Muscle of arm (tissue), 14 donors: ENCODE measurements around the gene PRAMEF11. TPM values are rescaled to one million over a fixed set of nuclear protein-coding genes. Genes with fewer than 3 reads are reported as not detected.
"Not testable (repeated sequence)": the region's sequence is repeated elsewhere in the genome, so short reads cannot be mapped to it uniquely, and the experiment has no call there.

Experiments
- DNase-seq: peaks from one replicate; pipeline ENCODE4 v3.0.0-alpha.2; 2013
- long read RNA-seq, 11 donors: transcript quantifications; one replicate each; lab custom pipeline, GENCODE V29; 2026
- polyA plus RNA-seq, 12 donors: library from polyadenylated mRNA; unstranded; fragments of 120-200 nt; gene quantifications; one replicate each; pipeline ENCODE4 v1.2.1, GENCODE V29; 2013; ENCODE audit not compliant: insufficient read length in 12 of 12

The PRAMEF11 gene
- not detected for polyA plus RNA-seq
- long read RNA-seq, donor 1, result 0 reads
- long read RNA-seq, donor 2, result 0 reads
- long read RNA-seq, donor 3, result 0 reads
- long read RNA-seq, donor 4, result 0 reads
- long read RNA-seq, donor 5, result 0 reads
- long read RNA-seq, donor 6, result 0 reads
- long read RNA-seq, donor 7, result 0 reads
- long read RNA-seq, donor 8, result 0 reads
- long read RNA-seq, donor 9, result 0 reads
- long read RNA-seq, donor 10, result 0 reads
- long read RNA-seq, donor 11, result 0 reads

- not testable (repeated sequence) for DNase-seq
These were observed at the start of gene PRAMEF11 for GRCh38 chr1:12831310-12831709. PRAMEF11 (minus strand) TSS chr1:12831410; CDS start chr1:12828789, 2,621 bp downstream.

GRCh38 chr1:12878453-12878852 is 47.2 kb upstream of the PRAMEF11 start:
- DNase-seq, result not testable (repeated sequence)

- not testable (repeated sequence) for DNase-seq
These were observed 32.1 kb upstream of the PRAMEF11 start for GRCh38 chr1:12863131-12863880.

- not testable (repeated sequence) for DNase-seq
These were observed 25.6 kb upstream of the PRAMEF11 start, which contains the start of gene PRAMEF2 for GRCh38 chr1:12856786-12857185. PRAMEF2 (plus strand) TSS chr1:12857086; CDS start chr1:12859010, 1,924 bp downstream.

- no peak for DNase-seq
These were observed 20.6 kb upstream of the PRAMEF11 start for GRCh38 chr1:12851779-12852178.

GRCh38 chr1:12848620-12849019 is 17.4 kb upstream of the PRAMEF11 start, which contains the start of gene HNRNPCL1:
HNRNPCL1 (minus strand) TSS chr1:12848720; CDS start chr1:12848289, 431 bp downstream.
- DNase-seq, result not testable (repeated sequence)

- not testable (repeated sequence) for DNase-seq
These were observed 2.0 kb upstream of the PRAMEF11 start for GRCh38 chr1:12833251-12833650.

- not testable (repeated sequence) for DNase-seq
These were observed 12.1 kb downstream of the PRAMEF11 start for GRCh38 chr1:12819061-12819460.

GRCh38 chr1:12811409-12811784 is 19.8 kb downstream of the PRAMEF11 start:
- no peak for DNase-seq

GRCh38 chr1:12810691-12811408 is 20.4 kb downstream of the PRAMEF11 start:
- DNase-seq, result no peak

- DNase-seq, result no peak
These were observed 21.3 kb downstream of the PRAMEF11 start for GRCh38 chr1:12809933-12810332.

- no peak for DNase-seq
These were observed 31.5 kb downstream of the PRAMEF11 start for GRCh38 chr1:12799730-12800129.

- no peak for DNase-seq
These were observed 32.3 kb downstream of the PRAMEF11 start for GRCh38 chr1:12798911-12799310.

- DNase-seq, result not testable (repeated sequence)
These were observed 40.1 kb downstream of the PRAMEF11 start, which contains the start of gene PRAMEF1 for GRCh38 chr1:12791097-12791496. PRAMEF1 (plus strand) TSS chr1:12791397; CDS start chr1:12793228, 1,831 bp downstream.

- DNase-seq, result not testable (repeated sequence)
These were observed 46.5 kb downstream of the PRAMEF11 start for GRCh38 chr1:12784729-12785128.

- DNase-seq, result not testable (repeated sequence)
These were observed 47.4 kb downstream of the PRAMEF11 start for GRCh38 chr1:12783783-12784182.

GRCh38 chr1:12781488-12781887 is 49.7 kb downstream of the PRAMEF11 start:
- DNase-seq, result not testable (repeated sequence)

- no peak for DNase-seq
These were observed 52.3 kb downstream of the PRAMEF11 start for GRCh38 chr1:12778907-12779306.

GRCh38 chr1:12778061-12778460 is 53.1 kb downstream of the PRAMEF11 start:
- DNase-seq, result no peak

GRCh38 chr1:12776801-12777557 is 54.2 kb downstream of the PRAMEF11 start:
- DNase-seq, result no peak

GRCh38 chr1:12775443-12775842 is 55.8 kb downstream of the PRAMEF11 start:
- DNase-seq, result no peak
